K562 (cell line): ENCODE results near the gene NMT1. TPM values are rescaled to one million over a fixed set of nuclear protein-coding genes. Genes with fewer than 3 reads are reported as not detected.

Experiments used
- ELF1 ChIP-seq: fragments of 200-800 bp; sonication (Bioruptor generic); IDR thresholded peaks from 2 replicates; pipeline ENCODE4 v1.6.1; 2016; ENCODE audit warnings: missing genetic modification characterization, missing compliant biosample characterization
- FOXP1 ChIP-seq: sonication (generic); formaldehyde crosslinking; IDR thresholded peaks from 2 replicates; pipeline ENCODE4 v1.8.0; 2022; ENCODE audit warnings: mild to moderate bottlenecking, missing genetic modification reagents
- NFIC ChIP-seq: fragments of 450-650 bp; IDR thresholded peaks from 2 replicates; pipeline ENCODE4 v1.6.1; 2017; ENCODE audit warnings: mild to moderate bottlenecking, inconsistent platforms
- RBM22 ChIP-seq: fragments of 200-400 bp; formaldehyde crosslinking; IDR thresholded peaks from 2 replicates; pipeline ENCODE4 v1.6.1; 2018; ENCODE audit warnings: low read length, low read depth; ENCODE audit not compliant: poor library complexity, severe bottlenecking
- TEAD2 ChIP-seq: fragments of 450-650 bp; IDR thresholded peaks from 2 replicates; pipeline ENCODE4 v1.6.1; 2016; ENCODE audit warnings: missing genetic modification characterization, control low read depth, missing compliant biosample characterization
- ZNF3 ChIP-seq: fragments of 250-450 bp; sonication (Bioruptor Pico); IDR thresholded peaks from 2 replicates; pipeline ENCODE4 v1.5.0; 2021; ENCODE audit warnings: mild to moderate bottlenecking, moderate library complexity
- polyA plus RNA-seq, 8 experiments: library from polyadenylated mRNA; depleted of rRNA in 4 of 8; stranded (reverse) in 5 of 8; unstranded in 3 of 8; fragments of >200 nt; fragmentation: Nextera tagmentation in 2 of 8; fragmentation: Illumina TruSeq in 1 of 8; extraction: Ambion mirVana in 2 of 8; extraction: Trizol in 1 of 8; gene quantifications; 2 replicates each; pipeline versions ENCODE4 v1.2.1 to v1.2.3, GENCODE V29; 2011 to 2014; ENCODE audit warnings: inconsistent platforms in 1 of 8, missing spikeins in 1 of 8
- total RNA-seq, 7 experiments: library from RNA; depleted of rRNA in 6 of 7; stranded (reverse); fragments of >200 nt in 6 of 7; fragmentation: Illumina TruSeq in 2 of 7; extraction: Trizol in 2 of 7; gene quantifications; 2 replicates each; pipeline versions ENCODE4 v1.2.1 to v1.2.3, GENCODE V29; 2011 to 2021; ENCODE audit warnings: low replicate concordance in 1 of 7
- TF ChIP-seq, protein P1 (sequence below): fragments of 450-650 bp; IDR thresholded peaks from 2 replicates; pipeline ENCODE4 v1.7.1; 2018; ENCODE audit warnings: mild to moderate bottlenecking, low read depth; ENCODE audit not compliant: partially characterized antibody
- TF ChIP-seq, protein P2 (sequence below): fragments of 450-650 bp; IDR thresholded peaks from 2 replicates; pipeline ENCODE4 v1.6.1; 2016; ENCODE audit warnings: missing biosample characterization, missing genetic modification characterization
- TF ChIP-seq, protein P3 (sequence below): fragments of 450-650 bp; IDR thresholded peaks from 2 replicates; pipeline ENCODE4 v1.6.1; 2018; ENCODE audit not compliant: partially characterized antibody

The NMT1 gene
- total and polyA plus RNA-seq, 9 of the 15 experiments (the other 6 are each of a cell fraction or from before 2014, with no cell fraction given) = 86.7 to 569 (median 213) TPM

DNA sequence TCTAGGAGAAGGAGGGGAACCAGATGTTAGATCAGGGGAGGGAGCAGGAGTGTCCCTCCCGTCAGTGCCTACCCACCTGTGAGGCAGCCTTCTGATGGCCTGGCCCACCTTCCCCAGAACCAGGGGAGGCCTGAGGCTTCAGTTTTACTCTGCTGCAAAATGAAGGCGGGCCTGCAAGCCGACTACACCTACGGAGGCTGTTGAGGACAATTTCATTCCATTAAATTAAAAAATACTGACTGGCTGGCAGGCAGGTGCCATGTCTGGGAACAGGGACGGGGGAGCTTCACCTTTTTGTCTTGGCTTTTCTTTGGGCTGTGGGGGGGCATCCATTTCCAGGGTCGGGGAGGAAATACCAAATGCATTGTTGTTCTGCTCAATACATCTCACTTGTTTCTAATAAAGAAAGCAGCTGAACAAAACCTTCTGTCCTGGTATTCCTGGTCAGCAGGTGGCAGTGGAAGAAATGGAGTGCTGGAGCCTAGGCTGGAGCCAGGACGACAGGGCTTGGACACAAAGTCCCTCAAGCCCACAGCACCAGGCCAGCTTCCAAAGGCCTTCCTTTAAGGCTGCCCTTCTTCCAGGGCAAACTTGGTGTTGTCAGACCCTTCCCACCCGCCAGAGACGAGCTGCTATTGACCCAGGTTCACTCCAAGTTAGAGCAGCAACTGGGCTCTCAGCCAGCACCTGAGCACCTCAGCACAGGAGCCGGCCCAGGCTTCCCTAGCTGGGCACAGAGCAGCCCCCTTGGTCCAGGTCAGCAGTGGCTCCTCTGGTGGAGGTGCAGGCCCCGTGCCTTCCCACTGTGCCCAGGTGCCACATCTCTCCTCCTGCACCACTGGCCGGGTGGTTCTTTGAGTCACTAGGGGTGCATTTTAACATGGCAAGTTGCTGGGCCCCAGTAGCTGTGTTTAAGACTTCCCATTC lies 47.7 kb downstream of the NMT1 start (continued):
- TF ChIP-seq, protein P1, sequence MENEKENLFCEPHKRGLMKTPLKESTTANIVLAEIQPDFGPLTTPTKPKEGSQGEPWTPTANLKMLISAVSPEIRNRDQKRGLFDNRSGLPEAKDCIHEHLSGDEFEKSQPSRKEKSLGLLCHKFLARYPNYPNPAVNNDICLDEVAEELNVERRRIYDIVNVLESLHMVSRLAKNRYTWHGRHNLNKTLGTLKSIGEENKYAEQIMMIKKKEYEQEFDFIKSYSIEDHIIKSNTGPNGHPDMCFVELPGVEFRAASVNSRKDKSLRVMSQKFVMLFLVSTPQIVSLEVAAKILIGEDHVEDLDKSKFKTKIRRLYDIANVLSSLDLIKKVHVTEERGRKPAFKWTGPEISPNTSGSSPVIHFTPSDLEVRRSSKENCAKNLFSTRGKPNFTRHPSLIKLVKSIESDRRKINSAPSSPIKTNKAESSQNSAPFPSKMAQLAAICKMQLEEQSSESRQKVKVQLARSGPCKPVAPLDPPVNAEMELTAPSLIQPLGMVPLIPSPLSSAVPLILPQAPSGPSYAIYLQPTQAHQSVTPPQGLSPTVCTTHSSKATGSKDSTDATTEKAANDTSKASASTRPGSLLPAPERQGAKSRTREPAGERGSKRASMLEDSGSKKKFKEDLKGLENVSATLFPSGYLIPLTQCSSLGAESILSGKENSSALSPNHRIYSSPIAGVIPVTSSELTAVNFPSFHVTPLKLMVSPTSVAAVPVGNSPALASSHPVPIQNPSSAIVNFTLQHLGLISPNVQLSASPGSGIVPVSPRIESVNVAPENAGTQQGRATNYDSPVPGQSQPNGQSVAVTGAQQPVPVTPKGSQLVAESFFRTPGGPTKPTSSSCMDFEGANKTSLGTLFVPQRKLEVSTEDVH = no peak
- TF ChIP-seq NFIC = peak; percentile 17
- TF ChIP-seq TEAD2 (tag) = no peak
- TF ChIP-seq, protein P2, sequence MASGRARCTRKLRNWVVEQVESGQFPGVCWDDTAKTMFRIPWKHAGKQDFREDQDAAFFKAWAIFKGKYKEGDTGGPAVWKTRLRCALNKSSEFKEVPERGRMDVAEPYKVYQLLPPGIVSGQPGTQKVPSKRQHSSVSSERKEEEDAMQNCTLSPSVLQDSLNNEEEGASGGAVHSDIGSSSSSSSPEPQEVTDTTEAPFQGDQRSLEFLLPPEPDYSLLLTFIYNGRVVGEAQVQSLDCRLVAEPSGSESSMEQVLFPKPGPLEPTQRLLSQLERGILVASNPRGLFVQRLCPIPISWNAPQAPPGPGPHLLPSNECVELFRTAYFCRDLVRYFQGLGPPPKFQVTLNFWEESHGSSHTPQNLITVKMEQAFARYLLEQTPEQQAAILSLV (tag) = no peak
- no peak for TF ChIP-seq ZNF3
- no peak for TF ChIP-seq FOXP1 (CRISPR knock-in tag)
- TF ChIP-seq ELF1 (tag) = no peak
- TF ChIP-seq, protein P3, sequence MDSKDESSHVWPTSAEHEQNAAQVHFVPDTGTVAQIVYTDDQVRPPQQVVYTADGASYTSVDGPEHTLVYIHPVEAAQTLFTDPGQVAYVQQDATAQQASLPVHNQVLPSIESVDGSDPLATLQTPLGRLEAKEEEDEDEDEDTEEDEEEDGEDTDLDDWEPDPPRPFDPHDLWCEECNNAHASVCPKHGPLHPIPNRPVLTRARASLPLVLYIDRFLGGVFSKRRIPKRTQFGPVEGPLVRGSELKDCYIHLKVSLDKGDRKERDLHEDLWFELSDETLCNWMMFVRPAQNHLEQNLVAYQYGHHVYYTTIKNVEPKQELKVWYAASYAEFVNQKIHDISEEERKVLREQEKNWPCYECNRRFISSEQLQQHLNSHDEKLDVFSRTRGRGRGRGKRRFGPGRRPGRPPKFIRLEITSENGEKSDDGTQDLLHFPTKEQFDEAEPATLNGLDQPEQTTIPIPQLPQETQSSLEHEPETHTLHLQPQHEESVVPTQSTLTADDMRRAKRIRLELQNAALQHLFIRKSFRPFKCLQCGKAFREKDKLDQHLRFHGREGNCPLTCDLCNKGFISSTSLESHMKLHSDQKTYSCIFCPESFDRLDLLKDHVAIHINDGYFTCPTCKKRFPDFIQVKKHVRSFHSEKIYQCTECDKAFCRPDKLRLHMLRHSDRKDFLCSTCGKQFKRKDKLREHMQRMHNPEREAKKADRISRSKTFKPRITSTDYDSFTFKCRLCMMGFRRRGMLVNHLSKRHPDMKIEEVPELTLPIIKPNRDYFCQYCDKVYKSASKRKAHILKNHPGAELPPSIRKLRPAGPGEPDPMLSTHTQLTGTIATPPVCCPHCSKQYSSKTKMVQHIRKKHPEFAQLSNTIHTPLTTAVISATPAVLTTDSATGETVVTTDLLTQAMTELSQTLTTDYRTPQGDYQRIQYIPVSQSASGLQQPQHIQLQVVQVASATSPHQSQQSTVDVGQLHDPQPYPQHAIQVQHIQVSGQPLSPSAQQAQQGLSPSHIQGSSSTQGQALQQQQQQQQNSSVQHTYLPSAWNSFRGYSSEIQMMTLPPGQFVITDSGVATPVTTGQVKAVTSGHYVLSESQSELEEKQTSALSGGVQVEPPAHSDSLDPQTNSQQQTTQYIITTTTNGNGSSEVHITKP = peak; percentile 84
- no peak for TF ChIP-seq RBM22
